SH-SY5Y (cell line): ENCODE results near the gene TMPRSS6.

Experiments
- GATA2 ChIP-seq: IDR thresholded peaks from 2 replicates; pipeline ENCODE4 v1.6.1; 2011; ENCODE audit warnings: mild to moderate bottlenecking, low read depth, low read length
- GATA3 ChIP-seq: IDR thresholded peaks from 2 replicates; pipeline ENCODE4 v1.6.1; 2011; ENCODE audit warnings: low read depth, mild to moderate bottlenecking, low read length, moderate library complexity

GRCh38 chr22:37112084-37112728, 2.7 kb upstream of the TMPRSS6 start:
- TF ChIP-seq GATA2 (no peak), GATA3 (no peak)
